Astrocyte of the hippocampus (primary cell): ENCODE measurements around the gene PLAU.
"Not testable (repeated sequence)": the region's sequence is repeated elsewhere in the genome, so short reads cannot be mapped to it uniquely, and the experiment has no call there.

Experiments
- DNase-seq: peaks from one replicate; pipeline ENCODE4 v3.0.0; 2011; ENCODE audit warnings: low read depth, low spot score

The PLAU gene

DNA sequence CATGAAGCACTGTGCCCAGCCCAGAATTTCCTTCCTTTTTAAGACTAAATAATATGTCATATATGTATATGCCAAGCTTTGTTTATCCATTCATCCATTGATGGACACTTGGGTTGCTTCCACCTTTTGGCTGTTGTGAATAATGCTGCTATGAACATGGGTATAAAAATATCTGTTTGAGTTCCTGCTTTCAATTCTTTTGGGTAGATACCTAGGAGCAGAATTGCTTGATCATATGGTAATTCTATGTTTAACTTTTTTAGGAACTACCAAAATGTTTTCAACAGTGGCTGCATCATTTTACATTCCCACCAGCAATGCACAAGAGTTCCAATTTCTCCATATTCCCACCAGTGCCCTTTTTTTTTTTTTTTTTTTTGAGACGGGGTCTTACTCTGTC lies 13.2 kb upstream of the PLAU start:
- no peak for DNase-seq

- DNase-seq: no peak
Measured at GRCh38 chr10:73898730-73899410, 12.1 kb upstream of the PLAU start.

DNA sequence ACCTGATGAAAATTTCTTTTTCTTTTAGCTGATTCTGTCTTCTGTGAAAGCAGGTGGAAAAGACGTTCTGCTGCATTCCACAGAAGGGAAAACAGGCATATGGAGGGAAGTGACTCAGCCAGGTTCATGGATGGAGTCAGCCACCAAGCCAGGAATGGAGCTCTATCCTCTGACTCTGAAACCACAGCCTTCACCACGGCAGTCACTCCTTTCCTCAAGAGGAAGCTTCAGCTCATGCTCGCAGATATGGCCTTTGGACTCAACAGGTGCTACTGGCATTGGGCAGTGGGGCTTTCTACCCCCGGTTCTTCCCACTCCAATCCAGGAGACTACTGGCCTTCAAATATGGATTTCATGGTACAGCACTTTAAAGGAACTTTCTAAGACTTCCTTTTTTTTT lies 11.5 kb upstream of the PLAU start:
- DNase-seq: peak; percentile 92

GRCh38 chr10:73900064-73900463 lies 10.9 kb upstream of the PLAU start:
- no peak for DNase-seq

DNA sequence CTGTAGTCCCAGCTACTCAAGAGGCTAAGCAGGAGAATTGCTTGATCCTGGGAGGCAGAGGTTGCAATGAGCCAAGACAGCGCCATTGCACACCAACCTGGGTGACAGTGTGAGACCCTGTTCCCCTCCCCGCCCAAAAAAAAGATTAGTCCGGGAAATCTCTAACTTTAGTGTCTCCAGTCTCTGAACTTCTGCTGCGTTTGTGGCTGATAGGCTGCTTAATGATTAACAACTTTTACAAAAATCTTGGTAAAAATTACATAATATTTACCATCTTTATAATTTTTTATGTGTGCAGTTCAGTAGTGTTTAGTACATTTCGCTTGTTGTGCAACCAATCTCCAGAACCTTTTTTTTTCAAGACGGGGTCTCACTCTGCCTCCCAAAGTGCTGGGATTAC lies 9.7 kb upstream of the PLAU start:
- no peak for DNase-seq

GRCh38 chr10:73902351-73902750 lies 8.6 kb upstream of the PLAU start:
- no peak for DNase-seq

DNA sequence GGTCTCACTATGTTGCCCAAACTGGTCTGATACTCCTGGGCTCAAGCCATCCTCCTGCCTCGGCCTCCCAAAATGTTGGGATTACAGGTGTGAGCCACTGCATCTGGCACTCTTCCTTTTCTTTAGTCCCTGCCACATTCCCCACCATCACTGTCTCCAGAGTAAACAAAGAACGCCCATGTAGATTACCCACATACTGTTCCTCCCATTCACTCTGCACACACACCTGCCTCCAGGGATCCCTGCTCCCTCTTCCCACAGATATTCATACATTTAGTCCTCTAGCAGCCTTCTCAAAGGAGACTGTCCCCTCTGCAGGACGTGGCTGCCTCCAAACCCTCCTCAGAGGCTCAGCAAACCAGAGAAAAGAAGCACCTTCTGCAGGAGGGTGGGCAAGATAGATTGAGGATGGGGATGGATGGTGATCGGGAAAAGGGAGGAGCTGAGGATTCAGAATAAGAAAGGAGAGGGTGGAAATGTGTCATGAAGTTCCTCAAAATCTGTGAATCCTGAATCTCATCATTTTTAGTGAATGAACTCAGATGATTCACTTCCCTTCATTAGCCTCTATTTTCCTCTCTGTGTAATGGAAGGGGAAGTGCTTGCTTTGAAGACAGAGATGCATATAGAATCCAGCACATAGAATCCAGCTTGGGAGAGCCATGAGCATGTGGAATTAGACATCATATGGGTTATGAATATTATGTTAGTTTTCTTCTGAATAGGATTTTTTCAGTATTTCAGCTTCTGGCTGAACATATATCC lies 5.5 kb upstream of the PLAU start:
- no peak for DNase-seq

DNA sequence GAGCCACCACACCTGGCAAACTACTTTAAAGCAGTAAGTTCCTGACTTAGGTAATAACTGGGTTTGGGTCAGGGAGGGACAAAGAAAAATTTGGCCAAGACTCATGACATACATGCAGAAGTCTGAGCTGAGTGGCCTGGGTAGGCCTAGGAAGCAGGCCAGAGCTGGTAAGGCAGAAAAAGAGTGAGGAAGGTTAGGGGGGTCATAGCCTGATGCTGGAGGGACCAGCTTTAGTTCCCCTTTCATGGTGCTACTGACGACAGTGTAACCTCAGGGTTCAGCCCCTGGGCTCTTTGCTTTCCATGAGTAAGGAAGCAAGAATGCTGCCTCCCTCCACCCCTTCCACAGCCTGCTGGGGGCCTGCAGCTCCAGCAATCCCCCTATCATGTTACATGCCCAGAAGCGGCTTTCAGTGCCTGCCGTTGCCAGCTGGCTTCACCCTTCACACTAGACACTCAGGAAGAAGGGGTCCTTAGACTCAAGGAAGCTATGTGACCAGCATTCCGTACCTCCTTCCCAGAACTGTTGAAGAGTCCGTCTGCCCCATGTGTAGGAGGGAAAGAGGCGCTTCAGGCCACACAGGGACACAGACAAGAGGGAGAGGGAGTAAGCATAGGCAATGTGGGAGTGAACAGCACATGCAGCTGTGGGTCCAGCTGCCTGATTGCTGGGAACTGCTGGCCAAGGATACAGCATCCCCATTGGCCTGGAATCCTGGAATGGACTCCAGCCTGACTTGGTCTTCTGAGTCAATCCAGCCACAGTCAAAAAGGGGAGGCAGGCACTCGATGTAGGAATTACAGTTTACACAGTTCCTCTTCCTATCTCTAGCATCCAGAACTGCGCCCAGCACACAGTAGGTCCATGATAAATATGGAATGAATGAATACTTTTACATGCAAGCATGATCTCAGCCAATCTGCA lies 4.1 kb upstream of the PLAU start:
- DNase-seq: peak; percentile 98

DNA sequence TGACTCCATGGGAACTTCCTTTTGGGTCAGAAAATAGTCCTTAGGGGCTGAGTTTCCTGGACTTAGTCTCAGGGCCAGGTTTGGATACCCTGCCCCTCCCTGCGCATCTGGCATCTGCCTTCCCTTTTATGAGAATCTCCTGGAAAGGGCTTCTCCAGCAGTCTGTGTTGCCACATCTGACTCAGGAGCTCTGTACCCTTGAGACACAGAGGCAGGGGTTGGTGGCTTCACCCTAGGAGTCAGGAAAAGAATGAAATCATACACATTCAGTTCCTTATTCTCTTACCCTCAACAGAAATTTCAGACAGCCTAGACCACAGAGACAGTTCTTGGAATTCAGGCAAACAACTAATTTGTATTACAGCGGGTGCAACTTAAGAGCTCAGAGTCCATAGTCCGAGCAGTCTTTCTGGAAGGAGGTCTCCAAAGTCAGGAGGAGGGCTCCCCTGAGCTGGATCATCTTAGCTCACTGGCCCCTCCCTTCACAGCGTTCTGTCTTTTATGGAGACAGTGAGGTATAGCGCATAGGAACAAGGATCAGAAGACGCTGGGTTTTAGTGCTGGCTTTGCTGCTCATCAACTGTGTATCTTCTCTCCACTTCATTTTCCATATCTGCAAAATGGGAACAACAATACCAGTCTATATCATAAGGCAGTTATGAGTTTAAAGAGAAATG lies 3.0 kb upstream of the PLAU start:
- DNase-seq: peak; percentile 73

DNA sequence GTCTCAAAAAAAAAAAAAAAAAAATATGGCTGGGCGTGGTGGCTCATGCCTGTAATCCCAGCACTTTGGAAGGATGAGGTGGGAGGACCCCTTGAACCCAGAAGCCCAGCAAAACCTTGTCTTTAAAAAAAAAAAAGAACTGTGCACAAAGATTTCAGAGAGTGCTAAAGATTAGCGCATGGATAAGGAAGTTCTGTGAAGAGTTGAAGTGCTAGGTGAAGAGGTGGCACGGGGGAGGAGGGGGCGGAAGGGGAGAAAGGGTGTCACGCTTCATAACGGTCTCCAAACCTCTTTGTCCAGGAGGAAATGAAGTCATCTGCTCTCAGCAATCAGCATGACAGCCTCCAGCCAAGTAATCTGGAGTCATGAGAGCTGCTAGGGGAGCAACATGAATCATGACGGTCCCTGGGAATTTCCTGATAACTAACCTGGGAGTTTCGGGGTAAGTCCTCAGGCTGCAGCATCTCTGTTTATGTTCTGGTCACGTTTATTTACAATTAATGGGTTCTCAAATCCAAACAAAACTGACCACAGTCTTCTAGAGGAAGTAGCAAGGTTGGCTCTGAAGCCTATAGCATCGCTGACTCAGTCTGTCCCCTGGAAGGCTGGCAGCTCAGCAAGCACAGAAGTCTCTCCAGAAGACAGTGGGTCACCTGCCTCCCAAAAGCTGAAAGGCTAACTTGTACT lies 1.9 kb upstream of the PLAU start:
- DNase-seq: peak; percentile 91

GRCh38 chr10:73909540-73910115 lies 1.3 kb upstream of the PLAU start:
- no peak for DNase-seq

DNA sequence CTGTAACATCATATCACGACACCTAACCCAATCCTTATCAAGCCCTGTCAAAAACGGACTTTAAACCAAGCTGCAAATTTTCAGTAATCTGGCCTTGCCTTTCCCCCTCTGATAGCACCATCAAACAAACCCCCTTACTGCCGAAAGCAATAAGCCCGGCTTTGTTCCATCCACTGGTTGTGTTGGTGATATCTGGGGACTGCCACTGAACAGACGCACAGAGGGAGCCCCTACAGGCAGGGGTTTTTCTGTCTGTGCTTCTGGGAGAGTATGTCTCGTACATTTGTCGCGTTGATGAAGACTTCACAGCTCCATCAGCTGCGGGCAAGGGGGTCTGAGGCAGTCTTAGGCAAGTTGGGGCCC lies 550 bp upstream of the PLAU start:
- no peak for DNase-seq

- no peak for DNase-seq
Measured at GRCh38 chr10:73911553-73912004, 647 bp downstream of the PLAU start.

DNA sequence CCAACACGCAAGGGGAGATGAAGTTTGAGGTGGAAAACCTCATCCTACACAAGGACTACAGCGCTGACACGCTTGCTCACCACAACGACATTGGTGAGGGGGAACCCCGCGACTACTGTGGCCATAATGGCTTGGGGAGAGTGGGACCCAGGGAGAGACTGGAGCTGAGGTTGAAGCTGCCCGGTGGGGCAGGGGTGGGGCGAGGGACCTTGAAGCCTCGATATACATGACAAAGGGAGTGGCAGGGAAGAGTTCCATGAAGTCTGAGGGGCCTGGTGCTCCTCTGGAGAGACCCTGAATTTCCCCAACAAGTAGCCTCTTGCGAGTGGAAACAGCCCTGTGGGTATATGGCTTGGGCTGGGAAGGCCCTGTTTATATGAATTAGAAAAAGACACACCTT lies 3.1 kb downstream of the PLAU start:
- no peak for DNase-seq

DNA sequence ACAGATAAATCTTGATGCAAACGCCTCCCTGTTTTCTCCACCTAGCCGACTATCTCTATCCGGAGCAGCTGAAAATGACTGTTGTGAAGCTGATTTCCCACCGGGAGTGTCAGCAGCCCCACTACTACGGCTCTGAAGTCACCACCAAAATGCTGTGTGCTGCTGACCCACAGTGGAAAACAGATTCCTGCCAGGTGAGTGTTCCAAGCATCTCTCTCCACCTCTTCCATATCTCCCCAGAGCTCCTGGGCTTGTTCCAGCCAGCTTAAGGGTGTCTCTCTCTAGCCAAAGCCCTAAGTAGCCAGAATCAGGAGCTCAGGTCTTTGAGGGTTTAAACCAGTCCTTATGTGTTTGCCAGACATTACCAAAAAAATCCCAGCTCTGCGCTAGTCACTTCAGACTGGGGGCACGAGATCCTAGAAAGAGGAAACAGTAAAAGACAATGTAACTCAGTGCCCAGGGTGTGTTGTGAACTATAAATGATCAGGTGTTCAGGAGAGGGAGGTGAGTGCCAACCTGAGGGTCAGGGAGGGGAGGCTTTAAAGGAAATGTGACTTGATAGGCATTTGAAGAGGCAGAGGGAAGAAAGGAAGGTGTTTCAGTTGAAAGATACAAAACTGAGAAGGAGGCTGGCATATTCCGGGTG lies 4.4 kb downstream of the PLAU start:
- peak; percentile 30 for DNase-seq

DNA sequence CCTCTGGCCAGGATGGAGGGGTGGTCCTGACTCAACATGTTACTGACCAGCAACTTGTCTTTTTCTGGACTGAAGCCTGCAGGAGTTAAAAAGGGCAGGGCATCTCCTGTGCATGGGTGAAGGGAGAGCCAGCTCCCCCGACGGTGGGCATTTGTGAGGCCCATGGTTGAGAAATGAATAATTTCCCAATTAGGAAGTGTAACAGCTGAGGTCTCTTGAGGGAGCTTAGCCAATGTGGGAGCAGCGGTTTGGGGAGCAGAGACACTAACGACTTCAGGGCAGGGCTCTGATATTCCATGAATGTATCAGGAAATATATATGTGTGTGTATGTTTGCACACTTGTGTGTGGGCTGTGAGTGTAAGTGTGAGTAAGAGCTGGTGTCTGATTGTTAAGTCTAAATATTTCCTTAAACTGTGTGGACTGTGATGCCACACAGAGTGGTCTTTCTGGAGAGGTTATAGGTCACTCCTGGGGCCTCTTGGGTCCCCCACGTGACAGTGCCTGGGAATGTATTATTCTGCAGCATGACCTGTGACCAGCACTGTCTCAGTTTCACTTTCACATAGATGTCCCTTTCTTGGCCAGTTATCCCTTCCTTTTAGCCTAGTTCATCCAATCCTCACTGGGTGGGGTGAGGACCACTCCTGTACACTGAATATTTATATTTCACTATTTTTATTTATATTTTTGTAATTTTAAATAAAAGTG lies 6.0 kb downstream of the PLAU start:
- no peak for DNase-seq

GRCh38 chr10:73917566-73918305 lies 6.8 kb downstream of the PLAU start:
- DNase-seq: peak; percentile 23

- not testable (repeated sequence) for DNase-seq
Measured at GRCh38 chr10:73919481-73919880, 8.5 kb downstream of the PLAU start.

DNA sequence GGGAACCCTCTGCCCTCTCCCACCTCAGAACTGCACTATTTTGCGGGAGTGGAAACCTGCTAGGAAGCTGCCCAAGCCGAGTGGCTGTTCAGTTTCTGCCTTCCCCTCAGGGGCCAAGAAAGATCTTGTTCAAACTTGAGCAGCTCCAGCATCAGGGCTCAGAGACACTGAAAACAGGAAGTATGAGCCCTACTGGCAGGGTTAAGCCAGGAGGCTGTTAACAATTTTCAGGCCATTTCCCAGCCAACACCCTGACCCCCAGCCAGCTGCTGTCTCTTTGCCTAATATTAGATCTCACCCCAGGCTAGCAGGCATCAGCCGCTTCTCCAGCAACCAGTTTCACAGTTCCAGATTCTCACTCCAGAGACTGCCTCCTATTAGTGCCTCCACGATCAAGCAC lies 9.2 kb downstream of the PLAU start:
- no peak for DNase-seq
